ENCODE data around the gene MALRD1. TPM values are rescaled to one million over a fixed set of nuclear protein-coding genes. Genes with fewer than 3 reads are reported as not detected.

MALRD1 gene
- total and polyA plus RNA-seq, 10 donors, result 0.06 to 1.6 (median 0.43) TPM

GRCh38 chr10:19719284-19719683, 670.7 kb downstream of the MALRD1 start:
- TF ChIP-seq POLR2AphosphoS5 (IDR thresholded peaks at IDR 0.05), result no peak
- TF ChIP-seq, protein P1, sequence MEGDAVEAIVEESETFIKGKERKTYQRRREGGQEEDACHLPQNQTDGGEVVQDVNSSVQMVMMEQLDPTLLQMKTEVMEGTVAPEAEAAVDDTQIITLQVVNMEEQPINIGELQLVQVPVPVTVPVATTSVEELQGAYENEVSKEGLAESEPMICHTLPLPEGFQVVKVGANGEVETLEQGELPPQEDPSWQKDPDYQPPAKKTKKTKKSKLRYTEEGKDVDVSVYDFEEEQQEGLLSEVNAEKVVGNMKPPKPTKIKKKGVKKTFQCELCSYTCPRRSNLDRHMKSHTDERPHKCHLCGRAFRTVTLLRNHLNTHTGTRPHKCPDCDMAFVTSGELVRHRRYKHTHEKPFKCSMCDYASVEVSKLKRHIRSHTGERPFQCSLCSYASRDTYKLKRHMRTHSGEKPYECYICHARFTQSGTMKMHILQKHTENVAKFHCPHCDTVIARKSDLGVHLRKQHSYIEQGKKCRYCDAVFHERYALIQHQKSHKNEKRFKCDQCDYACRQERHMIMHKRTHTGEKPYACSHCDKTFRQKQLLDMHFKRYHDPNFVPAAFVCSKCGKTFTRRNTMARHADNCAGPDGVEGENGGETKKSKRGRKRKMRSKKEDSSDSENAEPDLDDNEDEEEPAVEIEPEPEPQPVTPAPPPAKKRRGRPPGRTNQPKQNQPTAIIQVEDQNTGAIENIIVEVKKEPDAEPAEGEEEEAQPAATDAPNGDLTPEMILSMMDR (IDR thresholded peaks at IDR 0.05 in 8 of 11, conservative IDR thresholded peaks at IDR 0.05 in 3 of 11), result no peak
- TF ChIP-seq POLR2A (IDR thresholded peaks at IDR 0.05), result no peak
- Histone ChIP-seq H3K27me3 (replicated peaks in 1 of 7) (no peaks in the 10 kb centered on the region), H3K4me1 (peaks cover 0 to 4% (median 0%) of the 10 kb centered on the region in 6 donors), H3K36me3 (no peaks in the 10 kb centered on the region), H3K4me3 (peak overlapping the region in 1 of 8 donors; percentile 10), H3K27ac (no peak overlapping the region), H3K9me3 (peaks cover 0 to 19% (median under 1%) of the 10 kb centered on the region in 8 donors)
- intact Hi-C loops (cut with DNase I; ENCODE audit: low total_unique reads), result no loop called here
- WGBS, 5 donors, result 21 to 25% (median 25%) methylated on average over 3 of the region's 3 CpGs
- DNase-seq, result no peak

DNA sequence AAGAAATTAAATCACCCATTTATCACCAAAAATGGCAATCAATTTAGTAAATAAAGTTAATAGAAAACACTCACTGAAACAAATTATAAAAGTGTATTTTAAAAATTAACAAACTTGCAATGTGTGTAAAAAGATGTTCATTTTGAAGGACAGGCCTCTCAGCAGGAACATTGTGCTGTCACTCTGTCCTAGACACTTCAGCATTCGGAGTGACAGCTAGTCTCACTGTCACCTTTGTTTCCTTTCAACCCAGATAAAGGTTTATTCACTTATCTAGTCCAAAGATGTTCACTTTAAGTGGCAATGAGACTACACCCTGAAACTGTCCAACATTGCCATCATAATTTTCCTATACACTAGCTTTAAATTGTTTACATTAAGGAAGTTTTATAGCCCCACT, 675.7 kb downstream of the MALRD1 start:
- Histone ChIP-seq H3K36me3 (no peaks in the 10 kb centered on the region), H3K4me3 (no peak overlapping the region), H3K27ac (no peak overlapping the region), H3K9me3 (peaks cover 0 to 8% (median 0%) of the 10 kb centered on the region in 8 donors), H3K4me1 (peaks cover 0 to 3% (median 0%) of the 10 kb centered on the region in 6 donors), H3K27me3 (replicated peaks in 1 of 7) (no peaks in the 10 kb centered on the region)
- no peak for DNase-seq
- TF ChIP-seq POLR2A (IDR thresholded peaks at IDR 0.05) (no peak), POLR2AphosphoS5 (IDR thresholded peaks at IDR 0.05) (no peak)
- TF ChIP-seq, protein P1 (IDR thresholded peaks at IDR 0.05 in 8 of 11, conservative IDR thresholded peaks at IDR 0.05 in 3 of 11), result no peak
- 46 to 73% (median 59%) methylated on average over 1 of the region's 1 CpG for WGBS, 5 donors
- intact Hi-C loops (cut with DNase I; ENCODE audit: low total_unique reads), result no loop called here

DNA sequence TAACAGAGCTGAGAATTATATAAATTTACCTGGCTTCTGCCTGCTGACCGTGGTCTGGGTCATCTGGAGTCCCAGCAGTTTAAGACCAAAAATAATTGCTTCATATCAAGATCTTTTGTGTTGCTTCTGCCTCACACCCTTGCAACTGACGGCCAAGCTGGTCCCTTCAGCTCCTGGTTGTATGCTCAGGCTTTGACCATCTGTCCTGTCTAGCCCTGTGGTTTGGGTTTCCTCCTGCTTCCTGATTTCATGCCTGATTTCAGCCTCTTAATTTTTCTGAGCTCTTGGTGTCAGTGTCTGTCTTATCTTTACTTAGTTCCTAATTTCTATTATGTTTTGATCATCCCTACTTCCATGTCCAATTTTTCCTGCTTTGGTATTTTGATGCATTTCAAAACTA, 679.8 kb downstream of the MALRD1 start:
- H3K27me3 ChIP-seq (replicated peaks in 1 of 7), result no peaks in the 10 kb centered on the region
- no peak overlapping the region for H3K27ac ChIP-seq
- H3K4me3 ChIP-seq, result no peak overlapping the region
- no peaks in the 10 kb centered on the region for H3K36me3 ChIP-seq
- no peaks in the 10 kb centered on the region for H3K4me1 ChIP-seq
- peaks cover 0 to 8% (median 0%) of the 10 kb centered on the region in 8 donors for H3K9me3 ChIP-seq
- intact Hi-C loops (cut with DNase I; ENCODE audit: low total_unique reads), result no loop called here
- WGBS, 5 donors, result 29 to 69% (median 41%) methylated on average over 2 of the region's 2 CpGs
- TF ChIP-seq POLR2A (IDR thresholded peaks at IDR 0.05), result no peak
- no peak for DNase-seq

DNA sequence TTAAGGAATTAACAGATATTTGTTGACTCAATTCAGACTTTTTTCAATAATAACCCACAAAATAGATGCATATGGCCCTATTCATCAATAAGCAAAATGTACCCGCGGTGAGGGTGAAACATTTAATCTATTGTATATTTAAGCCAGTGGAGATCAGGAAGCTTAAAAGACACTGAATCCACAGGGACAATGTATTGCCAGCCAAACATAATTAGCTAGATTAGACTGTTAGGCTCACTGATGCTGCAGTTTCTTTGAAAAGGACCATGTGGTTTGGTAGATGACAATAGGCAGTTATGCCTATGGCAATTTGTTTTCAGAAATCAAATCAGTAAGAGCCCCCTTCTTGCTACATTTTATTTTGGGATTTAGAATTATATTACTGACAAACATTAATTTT, 680.4 kb downstream of the MALRD1 start:
- H3K36me3 ChIP-seq, result no peaks in the 10 kb centered on the region
- H3K4me3 ChIP-seq, result no peak overlapping the region
- intact Hi-C loops (cut with DNase I; ENCODE audit: low total_unique reads), result no loop called here
- DNase-seq, result no peak
- peaks cover 0 to 8% (median 0%) of the 10 kb centered on the region in 8 donors for H3K9me3 ChIP-seq
- no peaks in the 10 kb centered on the region for H3K27me3 ChIP-seq (replicated peaks in 1 of 7)
- no peak overlapping the region for H3K27ac ChIP-seq
- TF ChIP-seq POLR2AphosphoS5 (IDR thresholded peaks at IDR 0.05) (no peak), POLR2A (IDR thresholded peaks at IDR 0.05) (no peak)
- TF ChIP-seq, protein P1 (IDR thresholded peaks at IDR 0.05 in 8 of 11, conservative IDR thresholded peaks at IDR 0.05 in 3 of 11), result no peak
- WGBS, 5 donors, result 89 to 100% (median 96%) methylated on average over 2 of the region's 2 CpGs
- no peaks in the 10 kb centered on the region for H3K4me1 ChIP-seq
